Neural crest cell (in vitro differentiated cells): ENCODE measurements around the gene SLFN12L. TPM values are rescaled to one million over a fixed set of nuclear protein-coding genes. Genes with fewer than 3 reads are reported as not detected.
A peak's percentile ranks its signal among the peaks of the same experiment; 100 is the strongest.
"Not testable (repeated sequence)": the region's sequence is repeated elsewhere in the genome, so short reads cannot be mapped to it uniquely, and the experiment has no call there.

Experiments
- DNase-seq: peaks from one replicate; pipeline ENCODE4 v3.0.0; 2021; ENCODE audit warnings: low read depth, mixed read lengths, low spot score
- H3K27ac Mint-ChIP-seq: one replicate; pipeline ENCODE4 v1.8.0; 2021; ENCODE audit warnings: mild to moderate bottlenecking, mixed read lengths; ENCODE audit not compliant: unreplicated experiment
- H3K27me3 Mint-ChIP-seq: 2 replicates; pipeline ENCODE4 v1.8.0; 2021; ENCODE audit warnings: low read depth, mild to moderate bottlenecking, mixed read lengths
- H3K36me3 Mint-ChIP-seq: 2 replicates; pipeline ENCODE4 v1.8.0; 2021; ENCODE audit warnings: low read depth, mild to moderate bottlenecking, mixed read lengths
- H3K4me1 Mint-ChIP-seq: 2 replicates; pipeline ENCODE4 v1.8.0; 2021; ENCODE audit warnings: mixed read lengths
- H3K4me3 Mint-ChIP-seq: one replicate; pipeline ENCODE4 v1.8.0; 2021; ENCODE audit warnings: mild to moderate bottlenecking, mixed read lengths
- H3K9me3 Mint-ChIP-seq: 2 replicates; pipeline ENCODE4 v1.8.0; 2021; ENCODE audit warnings: mixed read lengths
- total RNA-seq: library from RNA; stranded (reverse); gene quantifications from 2 replicates; pipeline ENCODE4 v1.2.1, GENCODE V29; 2021
- TF ChIP-seq, protein P1 (sequence below): fragments of 200-600 bp; sonication (generic); conservative IDR thresholded peaks from 2 replicates; pipeline ENCODE4 v1.5.0; 2021; ENCODE audit warnings: antibody characterized with exemption, mild to moderate bottlenecking

Gene SLFN12L
- total RNA-seq, 1 donor from 2014 or later = not detected

GRCh38 chr17:35577830-35578196 lies 40.3 kb upstream of the SLFN12L start:
- Mint-ChIP-seq H3K27ac (peak overlapping the region; percentile 50), H3K36me3 (no peaks in the 10 kb centered on the region), H3K27me3 (peaks cover 11% of the 10 kb centered on the region), H3K4me3 (peak overlapping the region; percentile 93), H3K4me1 (peaks cover 25% of the 10 kb centered on the region), H3K9me3 (no peaks in the 10 kb centered on the region)
- DNase-seq = no peak
- TF ChIP-seq, protein P1, sequence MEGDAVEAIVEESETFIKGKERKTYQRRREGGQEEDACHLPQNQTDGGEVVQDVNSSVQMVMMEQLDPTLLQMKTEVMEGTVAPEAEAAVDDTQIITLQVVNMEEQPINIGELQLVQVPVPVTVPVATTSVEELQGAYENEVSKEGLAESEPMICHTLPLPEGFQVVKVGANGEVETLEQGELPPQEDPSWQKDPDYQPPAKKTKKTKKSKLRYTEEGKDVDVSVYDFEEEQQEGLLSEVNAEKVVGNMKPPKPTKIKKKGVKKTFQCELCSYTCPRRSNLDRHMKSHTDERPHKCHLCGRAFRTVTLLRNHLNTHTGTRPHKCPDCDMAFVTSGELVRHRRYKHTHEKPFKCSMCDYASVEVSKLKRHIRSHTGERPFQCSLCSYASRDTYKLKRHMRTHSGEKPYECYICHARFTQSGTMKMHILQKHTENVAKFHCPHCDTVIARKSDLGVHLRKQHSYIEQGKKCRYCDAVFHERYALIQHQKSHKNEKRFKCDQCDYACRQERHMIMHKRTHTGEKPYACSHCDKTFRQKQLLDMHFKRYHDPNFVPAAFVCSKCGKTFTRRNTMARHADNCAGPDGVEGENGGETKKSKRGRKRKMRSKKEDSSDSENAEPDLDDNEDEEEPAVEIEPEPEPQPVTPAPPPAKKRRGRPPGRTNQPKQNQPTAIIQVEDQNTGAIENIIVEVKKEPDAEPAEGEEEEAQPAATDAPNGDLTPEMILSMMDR = no peak

DNA sequence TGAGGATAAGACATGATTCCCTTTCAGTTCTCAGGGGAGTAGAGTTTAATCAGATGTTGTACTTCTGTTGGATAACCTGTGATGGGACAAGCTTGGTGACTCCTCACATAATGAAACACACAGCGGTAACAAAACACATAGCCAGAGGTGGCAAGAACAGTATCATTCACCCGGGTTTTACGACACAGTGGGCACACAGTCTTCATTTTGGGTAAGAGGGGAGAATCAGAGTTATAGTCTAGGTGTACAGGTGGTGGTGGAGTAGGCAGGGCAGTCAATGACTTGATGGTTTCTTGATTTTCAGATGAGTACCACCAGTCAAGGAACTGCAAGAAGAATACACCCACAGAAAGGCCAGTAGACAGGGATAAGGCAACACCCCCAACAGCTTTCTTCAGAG lies 38.3 kb upstream of the SLFN12L start:
- no peak for DNase-seq
- Mint-ChIP-seq H3K27me3 (no peaks in the 10 kb centered on the region), H3K4me1 (peaks cover 25% of the 10 kb centered on the region), H3K27ac (no peak overlapping the region), H3K36me3 (no peaks in the 10 kb centered on the region), H3K4me3 (peak overlapping the region; percentile 93), H3K9me3 (no peaks in the 10 kb centered on the region)
- TF ChIP-seq, protein P1 = no peak

DNA sequence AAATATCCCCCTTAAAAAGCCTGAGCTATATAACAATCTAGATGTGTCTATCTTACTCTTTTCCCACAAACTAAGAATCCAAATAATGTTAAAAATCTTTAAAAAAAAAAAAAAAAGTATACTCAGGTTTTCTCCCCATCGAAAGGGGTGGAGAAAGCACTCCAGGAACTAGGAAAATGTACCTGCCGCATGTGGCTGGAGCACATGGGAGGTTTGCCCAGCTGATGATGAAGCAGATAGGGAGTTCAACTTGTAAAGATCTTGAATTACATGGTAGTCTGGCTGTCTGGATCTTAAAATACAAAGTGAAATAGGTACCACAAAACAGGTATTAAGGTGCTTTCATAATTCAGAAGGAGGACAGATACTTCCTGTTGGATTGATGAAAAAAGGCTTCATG lies 31.9 kb upstream of the SLFN12L start:
- TF ChIP-seq, protein P1 = no peak
- DNase-seq = no peak
- Mint-ChIP-seq H3K4me1 (peaks cover 29% of the 10 kb centered on the region), H3K9me3 (no peaks in the 10 kb centered on the region), H3K36me3 (no peaks in the 10 kb centered on the region), H3K27ac (no peak overlapping the region), H3K27me3 (peaks cover 32% of the 10 kb centered on the region), H3K4me3 (peak overlapping the region; percentile 72)

DNA sequence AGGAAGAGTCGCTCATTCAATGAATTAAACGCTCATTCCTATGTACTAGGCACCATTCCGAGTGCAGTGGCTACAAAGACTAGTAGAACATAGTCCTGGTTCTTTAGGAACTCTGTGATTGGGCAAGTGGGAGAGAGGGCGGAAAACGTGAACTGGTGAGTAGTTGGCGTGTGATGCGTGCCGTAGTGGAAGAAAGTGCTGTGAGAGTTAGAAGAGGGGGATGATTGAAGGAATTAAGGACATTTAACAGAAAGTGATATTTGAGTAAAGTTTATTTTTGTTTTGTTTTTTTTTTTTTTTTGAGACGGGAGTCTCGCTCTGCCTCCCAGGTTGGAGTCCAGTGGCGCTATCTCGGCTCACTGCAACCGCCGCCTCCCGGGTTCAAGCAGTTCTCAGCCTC lies 31.1 kb upstream of the SLFN12L start:
- Mint-ChIP-seq H3K27me3 (peaks cover 41% of the 10 kb centered on the region), H3K9me3 (no peaks in the 10 kb centered on the region), H3K36me3 (no peaks in the 10 kb centered on the region), H3K4me1 (peaks cover 29% of the 10 kb centered on the region), H3K4me3 (peak overlapping the region; percentile 95), H3K27ac (no peak overlapping the region)
- DNase-seq = no peak
- TF ChIP-seq, protein P1 = no peak

DNA sequence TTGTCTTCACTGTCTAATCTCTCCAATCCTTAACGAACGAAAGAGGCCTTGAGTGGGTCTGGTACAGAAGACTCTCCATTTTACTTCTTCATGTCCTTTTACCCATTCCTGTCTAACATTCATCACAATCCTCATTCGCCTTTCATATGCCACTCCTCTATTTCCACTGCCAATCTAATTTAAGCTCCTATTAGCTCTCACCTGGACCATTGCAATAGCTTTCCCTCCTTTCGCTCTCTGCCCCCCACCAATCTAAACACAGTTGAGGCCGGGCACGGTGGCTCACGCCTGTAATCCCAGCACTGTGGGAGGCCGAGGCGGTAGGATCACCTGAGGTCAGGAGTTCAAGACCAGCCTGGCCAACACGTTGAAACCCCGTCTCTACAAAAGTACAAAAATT lies 29.5 kb upstream of the SLFN12L start:
- peaks cover 47% of the 10 kb centered on the region for H3K27me3 Mint-ChIP-seq
- TF ChIP-seq, protein P1 = no peak
- no peak for DNase-seq
- H3K4me1 Mint-ChIP-seq = peaks cover 29% of the 10 kb centered on the region
- H3K9me3 Mint-ChIP-seq = no peaks in the 10 kb centered on the region
- H3K27ac Mint-ChIP-seq = no peak overlapping the region
- H3K36me3 Mint-ChIP-seq = no peaks in the 10 kb centered on the region
- H3K4me3 Mint-ChIP-seq = peak overlapping the region; percentile 95

DNA sequence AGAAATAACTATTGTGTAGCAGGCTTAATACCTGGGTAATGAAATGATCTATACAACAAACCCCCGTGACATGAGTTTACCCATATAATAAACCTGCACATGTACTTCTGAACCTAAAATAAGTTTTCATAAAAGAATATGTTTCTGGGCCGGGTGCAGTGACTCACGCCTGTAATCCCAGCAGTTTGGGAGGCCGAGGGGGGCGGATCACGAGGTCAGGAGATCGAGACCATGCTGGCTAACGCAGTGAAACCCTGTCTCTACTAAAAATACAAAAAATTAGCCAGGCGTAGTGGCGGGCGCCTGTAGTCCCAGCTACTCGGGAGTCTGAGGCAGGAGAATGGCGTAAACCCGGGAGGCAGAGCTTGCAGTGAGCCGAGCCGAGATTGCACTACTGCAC lies 25.7 kb upstream of the SLFN12L start:
- H3K4me3 Mint-ChIP-seq, H3K4me1 Mint-ChIP-seq, DNase-seq, H3K36me3 Mint-ChIP-seq, H3K27ac Mint-ChIP-seq, H3K9me3 Mint-ChIP-seq: not testable (repeated sequence)
- peaks cover 72% of the 10 kb centered on the region for H3K27me3 Mint-ChIP-seq
